ENCODE measurements around the gene KLHDC4. TPM values are rescaled to one million over a fixed set of nuclear protein-coding genes. Genes with fewer than 3 reads are reported as not detected.

Gene KLHDC4
- total RNA-seq, 1 donor from 2014 or later = 11.7 TPM

- no peak for TF ChIP-seq CTCF (IDR thresholded peaks at IDR 0.05; ENCODE audit: borderline replicate concordance)
- Histone ChIP-seq H3K36me3 (no peaks in the 10 kb centered on the region), H3K4me1 (peaks cover 10% of the 10 kb centered on the region), H3K9me3 (replicated peaks) (no peaks in the 10 kb centered on the region), H3K27me3 (ENCODE audit: low read depth) (no peaks in the 10 kb centered on the region), H3K27ac (replicated peaks) (no peak overlapping the region), H3K4me3 (no peak overlapping the region)
- intact Hi-C loops (cut with micrococcal nuclease) = no loop called here
- DNase-seq = no peak
Measured at GRCh38 chr16:87801679-87802259, 36.0 kb upstream of the KLHDC4 start.

- Histone ChIP-seq H3K27ac (replicated peaks) (no peak overlapping the region), H3K4me1 (no peaks in the 10 kb centered on the region), H3K27me3 (ENCODE audit: low read depth) (peaks cover 4% of the 10 kb centered on the region), H3K4me3 (no peak overlapping the region), H3K9me3 (replicated peaks) (no peaks in the 10 kb centered on the region), H3K36me3 (no peaks in the 10 kb centered on the region)
- TF ChIP-seq CTCF (IDR thresholded peaks at IDR 0.05; ENCODE audit: borderline replicate concordance) = no peak
- intact Hi-C loops (cut with micrococcal nuclease) = no loop called here
- DNase-seq = no peak
Measured at GRCh38 chr16:87800497-87800896, 34.7 kb upstream of the KLHDC4 start.

- no peak for DNase-seq
- intact Hi-C loops (cut with micrococcal nuclease) = no loop called here
- Histone ChIP-seq H3K9me3 (replicated peaks) (no peaks in the 10 kb centered on the region), H3K36me3 (no peaks in the 10 kb centered on the region), H3K27me3 (ENCODE audit: low read depth) (peaks cover 7% of the 10 kb centered on the region), H3K4me1 (peaks cover 10% of the 10 kb centered on the region), H3K27ac (replicated peaks) (no peak overlapping the region), H3K4me3 (no peak overlapping the region)
- TF ChIP-seq CTCF (IDR thresholded peaks at IDR 0.05; ENCODE audit: borderline replicate concordance) = no peak
Measured at GRCh38 chr16:87795336-87795735, 29.6 kb upstream of the KLHDC4 start.

- Histone ChIP-seq H3K4me1 (peaks cover 17% of the 10 kb centered on the region), H3K36me3 (no peaks in the 10 kb centered on the region), H3K4me3 (no peak overlapping the region), H3K27me3 (ENCODE audit: low read depth) (peaks cover 7% of the 10 kb centered on the region), H3K9me3 (replicated peaks) (no peaks in the 10 kb centered on the region), H3K27ac (replicated peaks) (no peak overlapping the region)
- intact Hi-C loops (cut with micrococcal nuclease) = no loop called here
- no peak for DNase-seq
- TF ChIP-seq CTCF (IDR thresholded peaks at IDR 0.05; ENCODE audit: borderline replicate concordance) = no peak
Measured at GRCh38 chr16:87794485-87795078, 28.8 kb upstream of the KLHDC4 start.

GRCh38 chr16:87792205-87792565 is 26.4 kb upstream of the KLHDC4 start:
- H3K4me1 ChIP-seq = peaks cover 20% of the 10 kb centered on the region
- no peak for DNase-seq
- H3K36me3 ChIP-seq = no peaks in the 10 kb centered on the region
- no peak overlapping the region for H3K27ac ChIP-seq (replicated peaks)
- TF ChIP-seq CTCF (IDR thresholded peaks at IDR 0.05; ENCODE audit: borderline replicate concordance) = no peak
- H3K9me3 ChIP-seq (replicated peaks) = no peaks in the 10 kb centered on the region
- H3K27me3 ChIP-seq (ENCODE audit: low read depth) = peaks cover 7% of the 10 kb centered on the region
- intact Hi-C loops (cut with micrococcal nuclease) = no loop called here
- no peak overlapping the region for H3K4me3 ChIP-seq

Measured in left ventricle myocardium inferior (tissue), 1 donor.